Measurements from ENCODE around the gene CIDEC. TPM values are rescaled to one million over a fixed set of nuclear protein-coding genes. Genes with fewer than 3 reads are reported as not detected.
"Not testable (repeated sequence)": the region's sequence is repeated elsewhere in the genome, so short reads cannot be mapped to it uniquely, and the experiment has no call there.

Gene CIDEC
- total RNA-seq, 4 donors from 2014 or later = 2.8 to 23.7 (median 9.0) TPM

DNA sequence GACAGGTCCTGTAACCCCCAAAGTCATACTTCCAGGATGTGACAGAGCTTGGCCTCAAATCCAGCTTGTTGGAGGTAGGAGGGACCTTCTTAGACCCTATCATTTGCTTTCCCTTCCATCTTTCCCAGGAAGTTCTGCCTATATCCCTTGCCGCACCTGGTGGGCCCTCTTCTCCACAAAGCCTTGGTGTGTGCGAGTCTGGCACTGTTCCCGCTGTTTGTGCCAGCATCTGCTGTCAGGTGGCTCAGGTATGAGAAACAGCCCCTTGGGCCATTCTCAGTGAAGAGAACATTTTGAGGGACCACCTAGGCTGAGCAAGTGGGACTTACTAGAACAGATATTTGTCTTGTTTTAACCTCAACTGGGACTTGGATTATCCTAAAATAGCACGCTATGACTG is 23.9 kb upstream of the CIDEC start:
- intact Hi-C loops (cut with DNase I; ENCODE audit: low total_unique reads) = no loop called here
- DNase-seq (ENCODE audit: low spot score in 2 of 2) = no peak
- TF ChIP-seq POLR2A (IDR thresholded peaks at IDR 0.05) = no peak
- TF ChIP-seq, protein P1, sequence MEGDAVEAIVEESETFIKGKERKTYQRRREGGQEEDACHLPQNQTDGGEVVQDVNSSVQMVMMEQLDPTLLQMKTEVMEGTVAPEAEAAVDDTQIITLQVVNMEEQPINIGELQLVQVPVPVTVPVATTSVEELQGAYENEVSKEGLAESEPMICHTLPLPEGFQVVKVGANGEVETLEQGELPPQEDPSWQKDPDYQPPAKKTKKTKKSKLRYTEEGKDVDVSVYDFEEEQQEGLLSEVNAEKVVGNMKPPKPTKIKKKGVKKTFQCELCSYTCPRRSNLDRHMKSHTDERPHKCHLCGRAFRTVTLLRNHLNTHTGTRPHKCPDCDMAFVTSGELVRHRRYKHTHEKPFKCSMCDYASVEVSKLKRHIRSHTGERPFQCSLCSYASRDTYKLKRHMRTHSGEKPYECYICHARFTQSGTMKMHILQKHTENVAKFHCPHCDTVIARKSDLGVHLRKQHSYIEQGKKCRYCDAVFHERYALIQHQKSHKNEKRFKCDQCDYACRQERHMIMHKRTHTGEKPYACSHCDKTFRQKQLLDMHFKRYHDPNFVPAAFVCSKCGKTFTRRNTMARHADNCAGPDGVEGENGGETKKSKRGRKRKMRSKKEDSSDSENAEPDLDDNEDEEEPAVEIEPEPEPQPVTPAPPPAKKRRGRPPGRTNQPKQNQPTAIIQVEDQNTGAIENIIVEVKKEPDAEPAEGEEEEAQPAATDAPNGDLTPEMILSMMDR (IDR thresholded peaks at IDR 0.05) = no peak
- 59 to 76% methylated on average over 4 of the region's 4 CpGs for WGBS, 2 donors
- no peak overlapping the region for H3K4me3 ChIP-seq (ENCODE audit: low read depth, poor library complexity, severe bottlenecking)

DNA sequence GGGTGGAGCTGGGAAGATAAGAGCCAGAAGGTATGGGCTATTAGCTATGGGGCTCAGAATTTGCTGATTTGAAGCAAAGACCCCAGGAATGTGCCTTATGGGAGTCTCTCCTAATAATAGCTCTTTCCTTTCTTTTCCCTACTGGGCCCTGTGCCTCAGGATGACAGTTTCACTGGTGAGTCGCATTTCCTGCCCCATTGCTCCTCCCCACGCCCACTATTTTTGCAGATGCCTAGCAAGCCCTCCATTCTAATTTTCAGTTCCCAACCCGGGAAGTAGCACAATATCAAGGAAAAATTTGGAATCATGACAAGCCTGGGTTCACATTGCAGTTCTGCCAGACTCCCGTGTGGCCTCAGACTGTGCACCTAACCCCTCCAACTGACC is 23.2 kb upstream of the CIDEC start:
- DNase-seq (ENCODE audit: low spot score in 2 of 2) = no peak
- intact Hi-C loops (cut with DNase I; ENCODE audit: low total_unique reads) = no loop called here
- TF ChIP-seq, protein P1 (IDR thresholded peaks at IDR 0.05) = no peak
- no peak for TF ChIP-seq POLR2A (IDR thresholded peaks at IDR 0.05)
- 12 to 19% methylated on average over 4 of the region's 4 CpGs for WGBS, 2 donors
- H3K4me3 ChIP-seq (ENCODE audit: low read depth, poor library complexity, severe bottlenecking) = peak overlapping the region; percentile 15

DNA sequence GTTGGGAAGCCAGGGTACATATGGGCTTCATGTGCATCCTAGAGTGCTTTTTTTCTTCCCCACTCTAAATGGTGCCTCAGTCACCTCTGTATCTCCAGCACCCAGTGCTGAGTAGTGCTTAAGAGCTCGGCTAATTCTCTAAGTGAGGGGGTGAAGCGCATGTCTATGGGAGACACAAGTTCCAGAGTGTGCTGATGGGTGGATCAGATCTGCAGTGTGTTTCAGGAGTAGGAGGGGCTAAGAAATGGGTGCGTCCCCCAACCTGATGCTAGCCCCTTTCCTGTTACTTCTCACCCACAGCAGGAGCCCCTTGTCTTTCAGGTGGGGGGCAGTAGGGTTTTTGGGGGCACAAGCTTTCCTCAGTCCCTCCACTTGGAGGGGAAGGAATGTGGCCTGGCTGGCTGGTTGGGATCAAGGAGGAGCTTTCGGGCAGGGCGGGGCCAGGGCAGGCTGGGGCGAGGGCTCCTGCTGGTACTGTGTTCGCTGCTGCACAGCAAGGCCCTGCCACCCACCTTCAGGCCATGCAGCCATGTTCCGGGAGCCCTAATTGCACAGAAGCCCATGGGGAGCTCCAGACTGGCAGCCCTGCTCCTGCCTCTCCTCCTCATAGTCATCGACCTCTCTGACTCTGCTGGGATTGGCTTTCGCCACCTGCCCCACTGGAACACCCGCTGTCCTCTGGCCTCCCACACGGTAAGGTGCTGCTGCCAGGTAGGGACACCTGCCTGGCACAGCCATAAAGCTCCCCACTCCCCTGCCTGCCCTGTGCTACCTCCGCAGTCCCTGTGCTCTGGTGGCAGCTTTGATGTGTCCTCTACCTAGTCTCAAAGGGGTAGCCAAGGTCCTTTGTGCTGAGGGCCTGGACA is 22.6 kb upstream of the CIDEC start, which contains the start of gene IL17RE:
IL17RE (plus strand) TSS at position 477 of the 866 bp plus-strand sequence; CDS start at position 562, 85 bp downstream.
- peak within 1 kb of the TSS; percentile 15 for H3K4me3 ChIP-seq (ENCODE audit: low read depth, poor library complexity, severe bottlenecking)
- TF ChIP-seq, protein P1 (IDR thresholded peaks at IDR 0.05) = no peak
- 25 to 29% methylated on average over 11 to 13 of the region's 13 CpGs for WGBS, 2 donors
- peak; percentile 63 to 93 for DNase-seq (ENCODE audit: low spot score in 2 of 2)
- intact Hi-C loops (cut with DNase I; ENCODE audit: low total_unique reads) = no loop called here

- WGBS, 2 donors = 52 to 53% methylated on average over 5 of the region's 5 CpGs
- H3K4me3 ChIP-seq (ENCODE audit: low read depth, poor library complexity, severe bottlenecking) = no peak overlapping the region
- no peak for TF ChIP-seq POLR2A (IDR thresholded peaks at IDR 0.05)
- TF ChIP-seq, protein P1 (IDR thresholded peaks at IDR 0.05) = no peak
Measured at GRCh38 chr3:9901967-9902366, 21.9 kb upstream of the CIDEC start.

DNA sequence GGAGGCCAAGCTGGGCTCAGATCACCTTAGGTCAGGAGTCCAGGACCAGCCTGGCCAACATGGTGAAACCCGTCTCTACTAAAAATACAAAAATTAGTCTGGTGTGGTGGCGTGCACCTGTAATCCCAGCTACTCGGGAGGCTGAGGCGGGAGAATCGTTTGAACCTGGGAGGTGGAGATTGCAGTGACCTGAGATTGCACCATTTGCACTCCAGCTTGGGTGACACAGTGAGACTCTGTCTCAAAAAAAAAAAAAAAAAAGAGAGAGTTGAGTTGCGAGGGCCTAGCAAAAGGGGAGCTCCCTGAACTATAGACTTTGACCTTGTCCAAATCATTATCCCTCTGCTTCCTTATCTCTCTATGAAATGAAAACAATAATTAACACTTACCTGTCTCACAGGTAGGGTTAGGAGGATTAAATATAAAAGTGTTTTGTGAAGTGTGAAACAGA is 20.9 kb upstream of the CIDEC start:
- 92 to 93% methylated on average over 6 of the region's 6 CpGs for WGBS, 2 donors
- intact Hi-C loops (cut with DNase I; ENCODE audit: low total_unique reads); DNase-seq (ENCODE audit: low spot score in 2 of 2); H3K4me3 ChIP-seq (ENCODE audit: low read depth, poor library complexity, severe bottlenecking): not testable (repeated sequence)

More at GRCh38 chr3:9901967-9902366, 21.9 kb upstream of the CIDEC start:
- DNase-seq (ENCODE audit: low spot score in 2 of 2) = no peak
- intact Hi-C loops (cut with DNase I; ENCODE audit: low total_unique reads) = no loop called here

GRCh38 chr3:9899289-9899791 is 19.3 kb upstream of the CIDEC start:
- H3K4me3 ChIP-seq (ENCODE audit: low read depth, poor library complexity, severe bottlenecking) = no peak overlapping the region
- intact Hi-C loops (cut with DNase I; ENCODE audit: low total_unique reads) = no loop called here
- 39 to 44% methylated on average over 3 of the region's 3 CpGs for whole genome bisulfite sequencing, 2 donors

More at GRCh38 chr3:9899289-9899791, 19.3 kb upstream of the CIDEC start:
- TF ChIP-seq POLR2A (IDR thresholded peaks at IDR 0.05) = no peak
- TF ChIP-seq, protein P1 (IDR thresholded peaks at IDR 0.05) = no peak
- no peak for DNase-seq (ENCODE audit: low spot score in 2 of 2)
